GM18868 (cell line): ENCODE results near the gene PCDHGA2.
"Not testable (repeated sequence)": the region's sequence is repeated elsewhere in the genome, so short reads cannot be mapped to it uniquely, and the experiment has no call there.

Experiments used
- ATAC-seq: cut with Tn5 transposase; IDR thresholded peaks from one replicate; pipeline ENCODE4 v1.9.1; 2021; ENCODE audit warnings: mild to moderate bottlenecking, moderate library complexity; ENCODE audit not compliant: unreplicated experiment

Gene PCDHGA2

DNA sequence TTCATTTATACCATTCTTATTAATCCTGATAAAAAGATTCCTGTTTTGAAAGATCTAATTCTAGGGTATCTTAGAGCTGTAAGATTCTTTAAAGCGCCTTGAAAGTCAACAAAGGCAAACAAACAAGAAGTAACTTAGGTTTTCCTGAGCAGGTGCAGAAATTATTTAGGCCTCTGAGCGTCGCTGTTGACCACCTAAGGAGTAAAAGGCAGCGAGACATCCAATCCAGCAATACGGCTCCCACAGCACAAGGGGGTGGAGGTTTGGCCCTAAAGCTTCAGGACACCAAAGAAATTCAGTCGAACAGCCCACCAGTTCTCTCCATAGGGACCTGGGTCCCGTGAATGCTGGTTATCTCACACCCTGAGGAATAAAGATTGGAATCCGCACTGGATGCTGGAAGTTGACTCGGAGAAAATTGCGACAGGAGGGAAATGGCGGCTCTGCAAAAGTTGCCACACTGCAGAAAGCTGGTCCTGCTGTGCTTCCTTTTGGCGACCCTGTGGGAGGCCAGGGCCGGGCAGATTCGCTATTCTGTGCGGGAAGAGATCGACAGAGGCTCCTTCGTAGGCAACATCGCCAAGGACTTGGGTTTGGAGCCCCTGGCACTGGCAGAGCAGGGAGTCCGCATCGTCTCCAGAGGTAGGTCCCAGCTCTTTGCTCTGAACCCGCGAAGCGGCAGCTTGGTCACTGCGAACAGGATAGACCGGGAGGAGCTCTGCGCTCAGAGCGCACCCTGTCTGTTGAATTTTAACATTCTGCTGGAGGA lies at the start of gene PCDHGA2:
Gene PCDHGA2, plus strand, starts transcription at position 223 of the 769 bp plus-strand sequence.
- peak; percentile 94 for ATAC-seq

DNA sequence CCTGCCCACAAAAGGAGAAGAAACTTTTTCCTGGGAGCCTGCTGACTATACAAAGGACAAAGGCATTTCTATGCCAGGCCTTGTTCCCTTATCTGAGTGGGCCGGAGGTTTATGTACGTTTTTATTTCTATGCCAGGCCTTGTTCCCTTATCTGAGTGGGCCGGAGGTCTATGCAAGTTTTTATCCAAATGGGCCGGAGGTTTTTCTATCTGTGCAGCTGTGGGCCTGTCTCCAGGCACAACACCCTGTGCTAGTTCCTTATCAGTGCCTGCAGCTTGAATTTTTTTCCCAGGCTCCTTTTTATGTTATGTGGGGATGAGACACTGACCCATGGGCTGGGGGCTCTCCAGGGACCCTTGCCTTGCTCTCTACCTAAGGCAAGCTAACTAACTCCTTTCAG lies 40.2 kb upstream of the PCDHGA2 start:
- no peak for ATAC-seq

DNA sequence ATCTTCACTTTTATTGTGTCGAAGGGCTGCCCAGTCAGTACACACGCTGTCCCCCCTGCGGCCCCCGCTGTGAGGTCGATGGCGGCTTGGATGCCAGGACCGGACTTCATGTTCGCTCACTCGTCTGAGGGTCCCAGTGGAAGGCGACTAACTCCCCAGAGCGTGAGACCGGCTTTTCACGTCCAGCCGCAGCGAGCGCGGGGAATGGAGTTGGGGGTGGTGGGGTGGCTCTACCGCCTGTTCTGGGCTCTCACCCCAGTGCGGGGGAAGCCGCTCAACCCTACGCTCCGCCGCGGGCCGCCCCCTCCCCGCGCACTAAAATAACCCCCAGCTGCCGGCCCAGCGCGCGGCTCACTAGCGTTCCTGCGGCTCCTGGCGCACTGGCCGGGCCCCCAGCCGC lies 34.8 kb upstream of the PCDHGA2 start, which contains the start of gene SLC25A2:
Gene SLC25A2, minus strand, starts transcription at position 294 of the 400 bp plus-strand sequence. Its CDS starts 184 bp downstream, at position 110.
- no peak for ATAC-seq

DNA sequence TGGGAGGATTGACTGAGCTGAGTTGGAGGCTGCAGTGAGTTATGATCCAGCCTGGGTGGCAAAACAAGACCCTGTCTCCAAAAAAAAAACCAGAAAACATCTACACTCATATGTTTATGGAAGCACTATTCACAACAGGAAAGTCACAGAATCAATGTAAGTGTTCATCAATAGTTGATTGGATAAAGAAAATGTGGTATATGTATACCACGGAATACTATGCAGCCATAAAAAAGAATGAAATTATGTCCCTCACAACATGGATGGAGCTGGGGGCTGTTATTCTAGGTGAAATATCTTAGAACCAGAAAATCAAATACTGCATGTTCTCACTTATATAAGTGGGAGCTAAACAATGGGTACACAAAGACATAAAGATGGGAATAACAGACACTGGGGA lies 31.9 kb upstream of the PCDHGA2 start:
- no peak for ATAC-seq

DNA sequence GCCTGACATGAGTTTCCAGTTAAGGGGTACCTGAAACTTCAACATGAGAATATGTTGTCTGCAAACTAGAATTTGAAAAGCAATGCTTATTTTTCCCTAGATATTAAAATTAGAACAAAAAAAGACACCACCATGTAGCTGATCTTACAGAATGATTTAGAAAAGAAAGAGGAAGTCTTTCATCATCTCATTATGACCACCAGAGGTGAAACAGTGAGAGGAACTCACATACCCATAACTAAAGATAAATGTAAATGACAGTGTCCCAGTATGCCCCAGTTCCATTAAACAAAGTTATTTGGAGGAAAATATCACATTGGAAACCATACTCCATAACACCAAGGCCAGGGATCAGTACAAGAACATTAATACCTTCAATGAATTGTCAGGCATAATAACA lies 24.8 kb upstream of the PCDHGA2 start:
- peak; percentile 69 for ATAC-seq

DNA sequence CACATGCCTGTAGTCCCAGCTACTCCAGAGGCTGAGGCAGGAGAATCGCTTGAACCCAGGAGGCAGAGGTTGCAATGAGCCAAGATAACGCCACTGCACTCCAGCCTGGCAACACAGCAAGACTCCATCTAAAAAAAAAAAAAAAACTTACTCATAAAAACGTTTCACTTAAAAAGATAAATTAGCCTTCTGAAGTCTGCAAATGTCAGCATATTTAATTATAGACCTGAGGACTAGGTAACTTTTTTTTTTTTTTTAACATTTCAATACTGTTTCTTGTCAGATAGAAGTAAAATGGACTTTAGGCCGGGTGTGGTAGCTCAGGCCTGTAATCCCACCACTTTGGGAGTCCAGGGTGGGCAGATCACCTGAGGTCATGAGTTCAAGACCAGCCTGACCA lies 21.6 kb upstream of the PCDHGA2 start:
- not testable (repeated sequence) for ATAC-seq

DNA sequence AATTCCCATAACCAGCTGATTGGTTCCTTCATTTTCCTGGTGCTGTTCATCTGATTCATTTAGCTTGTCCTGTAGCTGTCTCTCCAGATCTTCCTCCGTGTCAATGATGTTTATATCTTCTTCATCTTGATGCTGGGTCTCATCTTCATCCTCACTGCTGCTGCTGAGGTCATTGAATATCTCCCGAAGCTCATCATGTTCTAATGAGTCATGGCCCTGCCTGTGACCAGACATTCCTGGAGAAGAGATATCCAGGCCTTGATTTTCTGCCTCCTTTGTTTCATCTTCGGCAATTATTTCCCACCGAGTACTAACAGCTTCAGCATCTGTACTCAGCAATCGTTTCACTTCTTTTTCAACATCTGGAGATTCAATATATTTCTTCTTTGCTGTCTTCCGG lies 19.4 kb upstream of the PCDHGA2 start:
- ATAC-seq: no peak

DNA sequence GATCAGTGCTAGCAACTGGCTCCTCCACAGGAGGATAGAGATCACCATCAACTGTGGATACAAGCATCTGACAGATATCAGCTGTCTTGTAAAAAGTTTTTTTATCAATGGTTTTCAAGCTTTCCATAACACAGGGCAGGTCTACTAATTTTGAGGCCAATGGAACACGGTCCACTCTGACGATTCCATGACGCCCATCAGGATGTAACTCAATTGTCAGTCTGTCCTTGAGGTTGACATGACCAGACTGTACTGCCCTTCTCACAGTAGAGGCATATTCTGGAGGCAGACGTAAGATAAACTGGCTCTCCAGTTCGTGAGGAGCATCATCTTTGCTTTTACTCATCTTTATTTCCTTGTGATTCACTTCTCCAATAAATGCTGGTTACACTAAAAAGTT lies 18.9 kb upstream of the PCDHGA2 start:
- no peak for ATAC-seq

DNA sequence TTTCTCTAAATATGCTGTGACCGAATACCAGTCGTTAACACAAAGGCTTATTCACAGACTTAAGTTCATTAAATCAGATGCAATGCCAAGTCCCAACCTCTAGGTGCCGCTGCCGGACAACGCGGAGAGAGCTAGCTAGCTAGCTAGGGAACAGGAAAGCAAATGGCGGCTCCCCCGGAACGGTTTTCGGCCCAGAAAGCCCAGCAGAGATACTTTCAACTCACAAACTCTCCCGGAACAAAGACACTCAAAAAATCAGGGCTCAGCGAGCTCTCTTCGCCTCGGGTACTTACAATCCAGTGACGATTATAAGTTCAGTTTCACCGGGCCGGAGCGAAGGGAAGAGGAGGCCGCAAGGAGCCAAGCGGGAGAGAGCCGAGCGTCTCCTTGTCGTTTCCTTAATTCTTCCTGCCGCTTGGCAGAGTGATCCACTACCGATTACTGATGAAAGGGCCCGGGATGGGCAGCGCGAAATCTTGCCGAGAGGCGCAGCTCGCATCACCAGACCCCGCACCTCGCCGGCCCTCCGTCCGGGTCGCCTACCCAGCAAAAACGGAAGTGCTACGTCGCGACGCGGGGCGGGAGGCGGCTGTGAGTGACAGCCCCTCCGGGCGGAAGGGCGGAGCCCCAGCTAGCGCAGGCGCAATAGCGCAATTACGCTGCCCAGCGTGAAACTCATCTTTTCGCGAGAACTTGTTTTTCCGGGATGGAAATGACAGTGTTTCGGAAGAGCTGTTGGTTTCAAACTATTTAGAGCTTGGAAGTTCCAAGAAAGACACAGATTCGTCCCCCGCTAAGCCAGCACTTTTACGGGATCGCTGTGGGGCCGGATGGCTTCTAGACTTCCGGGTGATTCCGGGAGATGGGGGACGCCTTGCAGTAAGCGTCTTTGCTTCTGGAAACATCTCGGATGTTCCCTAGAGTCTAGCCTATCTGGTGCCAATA lies 18.1 kb upstream of the PCDHGA2 start, which contains the start of gene TAF7:
Gene TAF7, minus strand, starts transcription at position 560 of the 945 bp plus-strand sequence. CDS start 740 bp downstream, outside the sequence.
- ATAC-seq: peak; percentile 86

DNA sequence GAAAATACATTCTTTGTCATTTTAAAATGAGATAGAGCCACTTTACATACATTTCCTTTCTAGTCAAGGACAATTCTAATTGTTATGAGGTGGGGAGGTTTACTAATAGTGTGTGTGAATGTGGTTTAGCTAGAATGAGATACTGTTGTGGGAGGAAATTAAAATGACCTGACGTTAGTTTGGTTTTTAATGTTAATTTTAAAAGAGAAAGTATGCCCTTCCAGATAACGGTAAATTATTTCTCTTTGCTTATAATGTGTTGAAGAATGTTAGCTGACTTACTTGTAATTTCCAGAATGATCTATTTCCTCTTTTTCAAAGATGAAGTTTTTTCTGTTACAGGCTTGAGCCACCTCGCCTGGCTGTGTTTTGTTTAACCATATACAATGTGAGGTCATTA lies 16.3 kb upstream of the PCDHGA2 start:
- ATAC-seq: peak; percentile 27

DNA sequence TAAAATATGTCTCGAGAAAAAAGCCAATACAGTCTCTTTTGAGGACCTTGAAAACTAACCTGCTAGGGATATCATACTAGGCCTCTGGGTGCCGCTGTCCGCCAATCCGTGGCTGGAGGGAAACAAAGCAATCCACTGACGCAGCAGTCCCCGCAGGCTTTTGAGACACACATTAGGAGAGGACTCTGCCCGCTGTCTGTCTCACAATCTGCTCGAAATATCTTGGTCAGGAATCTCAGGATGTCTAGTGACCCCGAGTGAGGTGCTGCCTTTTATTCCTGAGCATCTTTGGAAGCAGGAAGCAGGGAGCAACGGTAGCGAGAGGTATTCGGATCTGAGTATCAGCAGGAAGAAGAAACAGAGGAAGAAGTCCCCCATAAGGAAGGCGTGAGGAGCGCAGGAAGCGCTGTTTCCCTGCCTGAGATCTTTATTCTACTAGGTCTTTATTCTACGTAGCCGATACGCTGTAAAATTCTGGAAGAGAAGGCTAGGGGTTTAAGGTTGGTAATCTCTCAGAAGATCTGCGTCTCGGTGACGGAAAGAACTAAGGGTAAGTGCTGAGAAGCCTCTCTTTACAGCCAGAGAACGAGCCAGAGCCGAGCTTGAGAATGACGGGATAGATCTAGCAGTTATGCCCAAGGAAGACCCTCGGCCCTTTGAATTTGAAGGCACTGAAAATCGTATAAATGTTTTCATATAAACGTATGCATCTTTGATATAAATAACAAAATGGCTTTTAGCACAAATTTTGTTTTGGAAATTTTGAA lies 12.3 kb upstream of the PCDHGA2 start:
- peak; percentile 74 for ATAC-seq

DNA sequence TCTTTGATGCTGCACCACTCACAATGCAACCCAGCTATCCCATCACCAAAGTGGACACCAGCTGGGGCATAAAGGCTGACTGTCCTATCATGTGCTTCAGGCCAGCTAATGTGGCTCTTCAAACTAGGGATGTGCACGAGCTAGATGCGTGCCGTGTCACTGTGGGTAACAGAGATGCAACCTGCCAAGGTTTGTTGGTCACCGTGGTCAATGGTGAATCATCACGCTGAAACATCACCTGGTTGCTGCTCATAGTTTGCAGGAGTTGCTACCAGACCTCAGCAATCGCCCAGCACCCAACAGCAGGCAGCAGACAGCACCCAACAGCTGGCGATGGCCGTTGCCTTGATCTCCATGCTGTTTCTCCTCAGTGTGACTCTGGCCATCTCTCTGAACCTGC lies 10.3 kb upstream of the PCDHGA2 start:
- no peak for ATAC-seq

DNA sequence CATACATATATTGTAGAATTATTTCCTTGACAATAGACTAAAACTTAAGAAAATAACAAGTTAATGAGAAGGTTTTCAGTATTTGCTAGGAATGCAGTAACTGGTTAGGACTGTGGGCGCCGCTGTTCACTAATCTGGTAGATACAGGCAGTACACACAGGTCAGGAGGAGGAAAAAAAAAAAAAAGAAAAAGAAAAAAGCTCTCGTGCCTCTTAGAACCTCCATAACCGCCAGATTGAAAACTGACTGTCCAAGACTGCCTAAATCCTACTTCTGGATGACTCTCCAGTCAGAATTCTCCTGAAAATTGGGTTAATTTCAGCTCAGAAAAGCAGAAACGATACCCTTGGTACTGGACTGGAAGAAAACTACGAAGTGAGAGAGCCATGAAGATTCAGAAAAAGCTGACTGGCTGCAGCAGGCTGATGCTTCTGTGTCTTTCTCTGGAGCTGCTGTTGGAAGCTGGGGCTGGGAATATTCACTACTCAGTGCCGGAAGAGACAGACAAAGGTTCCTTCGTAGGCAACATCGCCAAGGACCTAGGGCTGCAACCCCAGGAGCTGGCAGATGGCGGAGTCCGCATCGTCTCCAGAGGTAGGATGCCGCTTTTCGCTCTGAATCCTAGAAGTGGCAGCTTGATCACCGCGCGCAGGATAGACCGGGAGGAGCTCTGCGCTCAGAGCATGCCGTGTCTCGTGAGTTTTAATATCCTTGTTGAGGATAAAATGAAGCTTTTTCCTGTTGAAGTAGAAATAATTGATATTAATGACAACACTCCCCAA lies 8.1 kb upstream of the PCDHGA2 start, which contains the start of gene PCDHGA1:
Gene PCDHGA1, plus strand, starts transcription at position 216 of the 782 bp plus-strand sequence.
- ATAC-seq: peak; percentile 73

DNA sequence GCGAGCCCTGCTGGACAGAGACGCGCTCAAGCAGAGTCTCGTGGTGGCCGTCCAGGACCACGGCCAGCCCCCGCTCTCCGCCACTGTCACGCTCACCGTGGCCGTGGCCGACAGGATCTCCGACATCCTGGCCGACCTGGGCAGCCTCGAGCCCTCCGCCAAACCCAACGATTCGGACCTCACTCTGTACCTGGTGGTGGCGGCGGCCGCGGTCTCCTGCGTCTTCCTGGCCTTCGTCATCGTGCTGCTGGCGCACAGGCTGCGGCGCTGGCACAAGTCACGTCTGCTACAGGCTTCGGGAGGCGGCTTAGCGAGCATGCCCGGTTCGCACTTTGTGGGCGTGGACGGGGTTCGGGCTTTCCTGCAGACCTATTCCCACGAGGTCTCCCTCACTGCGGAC lies 6.0 kb upstream of the PCDHGA2 start:
- ATAC-seq: not testable (repeated sequence)

DNA sequence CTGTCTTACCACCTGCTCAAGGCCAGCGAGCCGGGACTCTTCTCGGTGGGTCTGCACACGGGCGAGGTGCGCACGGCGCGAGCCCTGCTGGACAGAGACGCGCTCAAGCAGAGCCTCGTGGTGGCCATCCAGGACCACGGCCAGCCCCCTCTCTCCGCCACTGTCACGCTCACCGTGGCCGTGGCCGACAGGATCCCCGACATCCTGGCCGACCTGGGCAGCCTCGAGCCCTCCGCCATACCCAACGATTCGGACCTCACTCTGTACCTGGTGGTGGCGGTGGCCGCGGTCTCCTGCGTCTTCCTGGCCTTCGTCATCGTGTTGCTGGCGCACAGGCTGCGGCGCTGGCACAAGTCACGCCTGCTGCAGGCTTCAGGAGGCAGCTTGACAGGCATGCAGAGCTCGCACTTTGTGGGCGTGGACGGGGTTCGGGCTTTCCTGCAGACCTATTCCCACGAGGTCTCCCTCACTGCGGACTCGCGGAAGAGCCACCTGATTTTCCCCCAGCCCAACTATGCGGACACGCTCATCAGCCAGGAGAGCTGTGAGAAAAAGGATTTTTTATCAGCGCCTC lies 2.3 kb downstream of the PCDHGA2 start:
- not testable (repeated sequence) for ATAC-seq

DNA sequence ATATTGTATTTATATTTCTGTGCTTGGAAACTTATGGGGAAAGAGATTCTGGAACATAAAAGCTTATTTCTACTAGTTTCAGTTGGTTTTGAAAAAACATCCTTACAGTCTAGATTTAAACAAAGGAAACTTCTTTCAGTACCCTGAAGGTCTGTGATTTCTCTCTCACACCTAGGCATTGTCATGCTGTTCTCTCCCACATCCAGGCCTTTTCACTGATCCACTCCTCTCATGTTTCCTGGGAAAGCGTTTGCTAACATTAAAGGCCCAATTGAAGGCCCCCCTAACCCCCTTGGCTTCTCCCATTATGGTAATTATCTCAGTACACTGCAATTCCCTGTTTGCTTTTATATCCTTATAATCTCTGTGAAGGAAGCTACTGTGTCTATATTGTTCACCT lies 4.2 kb downstream of the PCDHGA2 start:
- ATAC-seq: no peak

DNA sequence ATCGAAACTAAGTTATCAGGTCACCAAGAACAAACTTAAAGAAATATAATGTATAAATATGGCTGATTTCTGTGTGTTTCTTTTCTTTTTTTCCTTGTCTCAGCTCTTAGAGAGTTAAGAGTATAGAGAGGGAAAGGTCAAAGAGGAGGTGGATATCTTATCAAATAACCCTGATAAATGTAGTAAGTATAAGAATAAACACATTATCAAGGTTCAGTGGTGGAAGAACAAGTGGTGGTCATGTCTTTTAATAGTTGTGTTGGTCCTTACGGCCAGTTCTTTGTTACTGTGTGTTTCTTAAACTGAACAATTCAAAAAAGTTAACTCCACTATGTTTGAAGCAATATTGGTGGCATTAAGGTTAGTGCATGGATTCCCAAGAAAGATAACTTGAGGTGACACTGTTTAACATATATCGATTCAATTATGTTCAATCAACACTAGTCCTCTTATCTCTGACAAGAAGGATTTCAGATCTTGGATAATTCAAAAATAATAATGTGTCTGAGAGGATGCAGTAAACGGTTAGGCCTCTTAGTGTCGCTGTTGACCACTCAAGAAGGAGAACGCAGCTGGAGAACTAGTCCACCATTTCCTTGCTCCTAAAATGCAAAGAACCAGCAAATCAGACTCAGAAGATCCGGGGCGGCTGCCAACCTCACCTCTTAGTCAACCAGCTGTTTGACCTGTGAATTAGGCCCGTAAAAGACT lies 4.8 kb downstream of the PCDHGA2 start, which contains the start of gene PCDHGA3:
Gene PCDHGA3, plus strand, starts transcription at position 588 of the 711 bp plus-strand sequence. CDS start 205 bp downstream, outside the sequence.
- peak; percentile 79 for ATAC-seq

DNA sequence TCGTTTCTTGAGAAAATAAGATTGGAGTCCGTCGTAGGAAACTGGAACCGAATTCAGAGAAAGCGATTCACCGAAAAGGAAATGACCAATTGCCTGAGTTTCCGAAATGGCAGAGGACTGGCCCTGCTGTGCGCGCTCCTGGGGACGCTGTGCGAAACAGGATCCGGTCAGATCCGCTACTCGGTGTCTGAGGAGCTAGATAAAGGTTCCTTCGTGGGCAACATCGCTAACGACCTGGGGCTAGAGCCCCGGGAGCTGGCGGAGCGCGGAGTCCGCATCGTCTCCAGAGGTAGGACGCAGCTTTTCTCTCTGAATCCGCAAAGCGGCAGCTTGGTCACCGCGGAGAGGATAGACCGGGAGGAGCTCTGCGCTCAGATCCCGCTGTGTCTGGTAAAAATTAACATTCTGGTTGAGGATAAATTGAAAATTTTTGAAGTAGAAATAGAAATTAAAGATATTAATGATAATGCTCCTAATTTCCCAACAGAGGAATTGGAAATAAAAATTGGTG lies 5.4 kb downstream of the PCDHGA2 start:
- peak; percentile 67 for ATAC-seq

DNA sequence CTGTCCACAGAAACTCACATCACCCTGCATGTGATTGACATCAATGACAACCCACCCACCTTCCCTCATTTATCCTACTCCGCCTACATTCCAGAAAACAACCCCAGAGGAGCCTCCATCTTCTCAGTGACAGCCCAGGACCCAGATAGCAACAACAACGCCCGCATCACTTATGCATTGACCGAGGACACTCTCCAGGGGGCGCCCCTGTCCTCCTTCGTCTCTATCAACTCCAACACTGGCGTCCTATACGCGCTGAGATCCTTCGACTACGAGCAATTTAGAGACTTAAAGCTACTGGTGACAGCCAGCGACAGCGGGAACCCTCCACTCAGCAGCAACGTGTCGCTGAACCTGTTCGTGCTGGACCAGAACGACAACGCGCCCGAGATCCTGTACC lies 6.8 kb downstream of the PCDHGA2 start:
- no peak for ATAC-seq
